Esophagus muscularis mucosa (tissue), 4 donors: ENCODE measurements around the gene PLEKHG7. TPM values are rescaled to one million over a fixed set of nuclear protein-coding genes. Genes with fewer than 3 reads are reported as not detected.
"Not testable (repeated sequence)": the region's sequence is repeated elsewhere in the genome, so short reads cannot be mapped to it uniquely, and the experiment has no call there.

Experiments
- DNase-seq: peaks from one replicate; pipeline ENCODE4 v3.0.0-alpha.2; 2017; ENCODE audit errors: extremely low spot score
- H3K27ac ChIP-seq, 4 donors: fragments of 200-600 bp; sonication (generic); replicated peaks in 1 of 4; 1 replicate in 3 of 4; 2 replicates in 1 of 4; pipeline ENCODE4 v1.5.1; 2016 to 2019; ENCODE audit warnings: mild to moderate bottlenecking in 1 of 4
- H3K27me3 ChIP-seq, 4 donors: fragments of 200-600 bp; sonication (generic); one replicate each; pipeline versions ENCODE4 v1.5.1 to v1.6.0; 2016 to 2019
- H3K36me3 ChIP-seq, 4 donors: fragments of 200-600 bp; sonication (generic); one replicate each; pipeline ENCODE4 v1.5.1; 2016 to 2019
- H3K4me1 ChIP-seq, 4 donors: fragments of 200-600 bp; sonication (generic); one replicate each; pipeline ENCODE4 v1.5.1; 2016 to 2019
- H3K4me3 ChIP-seq, 4 donors: fragments of 200-600 bp; sonication (generic); 1 replicate in 2 of 4; 2 replicates in 2 of 4; pipeline ENCODE4 v1.5.1; 2016 to 2019; ENCODE audit warnings: mild to moderate bottlenecking in 4 of 4, moderate library complexity in 1 of 4
- H3K9me3 ChIP-seq, 4 donors: fragments of 200-600 bp; sonication (generic); 1 replicate in 3 of 4; 2 replicates in 1 of 4; pipeline ENCODE4 v1.5.1; 2016 to 2019
- EP300 ChIP-seq: sonication (generic); formaldehyde crosslinking; IDR thresholded peaks from one replicate; pipeline ENCODE4 v1.6.1; 2017; ENCODE audit warnings: antibody characterized with exemption
- POLR2A ChIP-seq: fragments of 450-650 bp; IDR thresholded peaks from one replicate; pipeline ENCODE4 v1.6.1; 2017; ENCODE audit warnings: antibody characterized with exemption, moderate library complexity, mild to moderate bottlenecking, low read depth
- POLR2AphosphoS5 ChIP-seq, 2 donors: sonication (generic); formaldehyde crosslinking; IDR thresholded peaks; one replicate each; pipeline ENCODE4 v1.6.1; 2017; ENCODE audit warnings: antibody characterized with exemption in 2 of 2
- WGBS: methylation state at CpG from one replicate; pipeline ENCODE4 v1.1.5; 2018; 5-methylcytosine and 5-hydroxymethylcytosine counted together
- intact Hi-C: fragments of 100-400 bp; cut with DNase I; formaldehyde crosslinking; loops from one replicate; pipeline ENCODE4 v1.15.1; 2023
- total RNA-seq, 4 donors: library from RNA; depleted of rRNA; stranded (reverse); fragments of >200 nt; gene quantifications; one replicate each; pipeline versions ENCODE4 v1.1.0 to v1.2.1, GENCODE V29; 2016
- TF ChIP-seq, protein P1 (sequence below), 3 experiments: fragments of 200-600 bp in 2 of 3; fragments of 450-650 bp in 1 of 3; sonication (generic) in 2 of 3; IDR thresholded peaks; one replicate each; pipeline ENCODE4 v1.5.1; 2017 to 2019; ENCODE audit warnings: antibody characterized with exemption in 3 of 3, mild to moderate bottlenecking in 2 of 3, moderate library complexity in 1 of 3

Gene PLEKHG7
- total RNA-seq, 4 donors from 2014 or later, result not detected

DNA sequence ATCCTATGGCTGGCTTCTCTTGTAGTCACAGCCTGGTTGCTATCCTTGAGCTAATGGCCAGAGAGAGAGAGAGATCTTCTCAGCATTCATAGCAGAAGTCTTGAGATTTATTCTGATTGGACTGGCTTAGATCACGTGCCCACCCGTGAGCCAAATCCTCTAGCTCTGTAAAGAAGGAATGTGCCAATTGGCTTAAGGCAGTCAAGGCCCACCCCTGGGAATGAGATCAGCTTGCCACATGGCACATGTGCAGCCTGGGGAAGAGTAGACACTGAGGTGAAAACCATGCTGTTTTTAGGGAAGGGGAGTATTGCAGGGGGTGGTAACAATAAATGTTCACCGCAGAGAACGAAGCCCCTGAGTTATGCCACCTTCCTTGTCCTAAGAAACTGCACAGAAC, 36.3 kb downstream of the PLEKHG7 start:
- intact Hi-C loops, result no loop called here
- 80% methylated on average over 4 of the region's 4 CpGs for WGBS
- Histone ChIP-seq H3K9me3 (no peaks in the 10 kb centered on the region), H3K36me3 (no peaks in the 10 kb centered on the region), H3K4me1 (peaks cover 8 to 18% (median 15%) of the 10 kb centered on the region in 4 donors), H3K27me3 (no peaks in the 10 kb centered on the region), H3K27ac (no peak overlapping the region), H3K4me3 (no peak overlapping the region)
- no peak for DNase-seq
- TF ChIP-seq POLR2AphosphoS5 (IDR thresholded peaks at IDR 0.05), result no peak
- TF ChIP-seq, protein P1, sequence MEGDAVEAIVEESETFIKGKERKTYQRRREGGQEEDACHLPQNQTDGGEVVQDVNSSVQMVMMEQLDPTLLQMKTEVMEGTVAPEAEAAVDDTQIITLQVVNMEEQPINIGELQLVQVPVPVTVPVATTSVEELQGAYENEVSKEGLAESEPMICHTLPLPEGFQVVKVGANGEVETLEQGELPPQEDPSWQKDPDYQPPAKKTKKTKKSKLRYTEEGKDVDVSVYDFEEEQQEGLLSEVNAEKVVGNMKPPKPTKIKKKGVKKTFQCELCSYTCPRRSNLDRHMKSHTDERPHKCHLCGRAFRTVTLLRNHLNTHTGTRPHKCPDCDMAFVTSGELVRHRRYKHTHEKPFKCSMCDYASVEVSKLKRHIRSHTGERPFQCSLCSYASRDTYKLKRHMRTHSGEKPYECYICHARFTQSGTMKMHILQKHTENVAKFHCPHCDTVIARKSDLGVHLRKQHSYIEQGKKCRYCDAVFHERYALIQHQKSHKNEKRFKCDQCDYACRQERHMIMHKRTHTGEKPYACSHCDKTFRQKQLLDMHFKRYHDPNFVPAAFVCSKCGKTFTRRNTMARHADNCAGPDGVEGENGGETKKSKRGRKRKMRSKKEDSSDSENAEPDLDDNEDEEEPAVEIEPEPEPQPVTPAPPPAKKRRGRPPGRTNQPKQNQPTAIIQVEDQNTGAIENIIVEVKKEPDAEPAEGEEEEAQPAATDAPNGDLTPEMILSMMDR (IDR thresholded peaks at IDR 0.05), result no peak
- TF ChIP-seq EP300, result no peak
- TF ChIP-seq POLR2A, result no peak

DNA sequence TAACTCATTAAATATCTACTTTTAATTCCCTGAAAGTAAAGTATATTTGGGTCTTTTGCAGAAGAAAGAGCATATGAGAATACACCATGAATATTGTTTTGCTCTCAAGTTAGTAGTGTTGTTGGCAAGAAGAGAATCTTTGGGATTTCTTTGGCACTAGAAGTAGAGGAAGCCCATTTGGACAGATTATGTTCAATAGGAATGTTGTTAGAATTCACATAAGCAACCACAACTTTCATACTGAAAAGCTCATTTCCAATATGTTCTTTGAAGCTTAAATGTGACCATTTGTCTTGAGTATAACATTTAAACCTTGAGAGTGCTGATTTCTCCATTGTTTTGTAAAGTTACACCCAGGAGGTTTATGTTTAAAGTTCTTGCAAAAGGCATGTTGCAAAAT, 37.6 kb downstream of the PLEKHG7 start:
- Histone ChIP-seq H3K27me3 (no peaks in the 10 kb centered on the region), H3K27ac (no peak overlapping the region), H3K4me3 (no peak overlapping the region), H3K9me3 (no peaks in the 10 kb centered on the region), H3K36me3 (no peaks in the 10 kb centered on the region), H3K4me1 (peaks cover under 1 to 10% (median 6%) of the 10 kb centered on the region in 4 donors)
- intact Hi-C loops, result no loop called here
- DNase-seq, result no peak
- no peak for TF ChIP-seq EP300
- no peak for TF ChIP-seq POLR2AphosphoS5 (IDR thresholded peaks at IDR 0.05)
- TF ChIP-seq, protein P1 (IDR thresholded peaks at IDR 0.05), result no peak
- TF ChIP-seq POLR2A, result no peak

DNA sequence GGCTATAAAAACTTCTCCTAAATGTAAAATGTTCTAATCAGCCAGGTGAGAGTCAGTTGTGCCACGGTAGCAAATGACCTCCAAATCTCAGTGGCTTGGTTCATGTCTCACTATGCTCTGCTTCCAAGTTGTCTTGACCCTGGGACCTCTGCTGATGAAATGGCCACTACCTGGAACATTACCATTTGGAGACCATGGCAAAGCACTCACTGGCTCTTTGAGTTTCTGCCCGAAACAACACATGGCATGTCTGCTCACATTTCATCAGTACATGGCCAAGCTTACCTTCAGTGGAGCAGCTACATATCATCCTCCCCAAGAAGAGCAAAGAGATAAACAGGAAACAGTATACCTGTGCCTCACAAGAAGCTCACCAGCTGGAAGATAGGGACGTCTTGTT, 40.2 kb downstream of the PLEKHG7 start:
- Histone ChIP-seq H3K4me3 (no peak overlapping the region), H3K27ac (no peak overlapping the region), H3K9me3 (no peaks in the 10 kb centered on the region), H3K4me1 (peaks cover 0 to 16% (median 6%) of the 10 kb centered on the region in 4 donors), H3K36me3 (no peaks in the 10 kb centered on the region), H3K27me3 (no peaks in the 10 kb centered on the region)
- WGBS, result 92% methylated on average over 3 of the region's 3 CpGs
- DNase-seq, result peak; percentile 45
- no peak for TF ChIP-seq EP300
- TF ChIP-seq, protein P1 (IDR thresholded peaks at IDR 0.05), result no peak
- TF ChIP-seq POLR2AphosphoS5 (IDR thresholded peaks at IDR 0.05), result no peak
- TF ChIP-seq POLR2A, result no peak
- intact Hi-C loops, result no loop called here

DNA sequence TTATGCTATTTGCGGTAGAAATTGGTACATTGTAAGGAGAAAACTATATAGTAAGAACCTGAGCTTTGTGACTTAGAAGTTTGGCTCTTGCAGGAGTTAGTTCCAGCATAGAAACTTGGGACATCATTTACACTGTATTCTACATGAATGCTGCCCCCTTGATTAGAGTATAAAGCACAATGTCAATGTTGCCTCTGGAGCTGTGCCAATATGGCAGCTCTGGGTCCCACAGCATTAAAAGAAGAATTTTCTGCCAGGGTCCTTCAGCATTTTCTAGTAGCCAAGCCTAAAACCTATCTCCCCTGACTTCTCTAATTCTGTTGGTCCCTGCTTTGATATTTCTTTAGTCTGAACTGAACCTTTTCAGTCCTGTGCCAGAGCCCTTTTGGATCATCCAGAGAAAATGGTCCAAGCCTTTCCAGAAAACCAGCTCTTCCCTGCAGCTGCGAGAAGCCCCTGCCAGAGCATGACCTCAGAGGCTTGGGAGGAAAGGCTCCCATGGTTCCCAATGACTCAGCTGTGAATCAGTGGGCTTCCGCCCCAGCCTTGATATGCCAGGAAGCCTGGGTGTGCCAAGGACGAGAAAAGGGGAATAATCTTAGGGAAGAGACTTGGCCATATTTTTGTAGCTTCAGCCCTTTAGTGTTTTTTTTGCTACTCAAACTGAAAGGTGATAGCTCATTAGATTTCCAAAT, 43.2 kb downstream of the PLEKHG7 start:
- Histone ChIP-seq H3K36me3 (no peaks in the 10 kb centered on the region), H3K27ac (peak overlapping the region in 3 of 4 donors; percentile 29 to 61 (median 58)), H3K4me1 (peaks cover 0 to 16% (median 6%) of the 10 kb centered on the region in 4 donors), H3K4me3 (no peak overlapping the region), H3K9me3 (no peaks in the 10 kb centered on the region), H3K27me3 (no peaks in the 10 kb centered on the region)
- TF ChIP-seq POLR2AphosphoS5 (IDR thresholded peaks at IDR 0.05) (peak; percentile 74 to 77), EP300 (peak; percentile 11), POLR2A (peak; percentile 14)
- TF ChIP-seq, protein P1 (IDR thresholded peaks at IDR 0.05), result no peak
- peak; percentile 94 for DNase-seq
- 48% methylated on average over 4 of the region's 4 CpGs for WGBS
- intact Hi-C loops, result no loop called here

DNA sequence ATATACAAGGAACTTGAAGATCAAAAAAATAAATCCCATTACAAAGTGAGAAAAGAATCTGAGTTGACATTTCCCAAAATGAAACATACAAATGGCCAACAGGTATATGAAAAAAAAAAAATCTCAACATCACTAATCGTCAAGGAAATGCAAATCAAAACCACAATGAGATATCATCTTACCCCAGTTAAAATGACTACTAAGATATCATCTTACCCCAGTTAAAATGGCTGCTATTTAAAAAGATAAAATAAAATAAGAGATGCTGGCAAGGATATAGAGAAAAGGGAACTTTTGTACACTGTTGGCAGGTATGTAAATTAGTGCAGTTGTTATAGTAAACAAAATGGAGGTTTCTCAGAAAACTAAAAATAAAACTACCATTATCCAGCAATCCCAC, 44.4 kb downstream of the PLEKHG7 start:
- DNase-seq, result no peak
- H3K36me3 ChIP-seq, result no peaks in the 10 kb centered on the region
- TF ChIP-seq EP300 (no peak), POLR2A (no peak), POLR2AphosphoS5 (IDR thresholded peaks at IDR 0.05) (no peak)
- intact Hi-C loops, result no loop called here
- no peak overlapping the region for H3K27ac ChIP-seq
- no peaks in the 10 kb centered on the region for H3K27me3 ChIP-seq
- no peak overlapping the region for H3K4me3 ChIP-seq
- peaks cover 0 to 16% (median 6%) of the 10 kb centered on the region in 4 donors for H3K4me1 ChIP-seq
- WGBS, result 50% methylated on average over 1 of the region's 1 CpG
- no peaks in the 10 kb centered on the region for H3K9me3 ChIP-seq

DNA sequence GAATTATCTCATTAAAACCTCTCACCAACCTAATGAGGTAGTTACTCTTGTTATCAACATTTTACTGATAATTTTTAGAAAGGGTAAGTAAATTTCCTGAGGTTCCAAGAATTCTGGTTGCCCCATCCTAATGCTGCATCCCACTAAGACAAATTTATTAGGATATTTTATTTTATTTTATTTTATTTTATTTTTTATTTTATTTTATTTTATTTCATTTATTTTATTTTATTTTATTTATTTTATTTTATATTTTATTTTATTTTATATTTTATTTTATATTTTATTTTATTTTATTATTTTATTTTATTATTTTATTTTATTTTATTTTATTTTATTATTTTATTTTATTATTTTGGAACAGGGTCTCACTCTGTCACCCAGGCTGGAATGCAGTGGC, 46.9 kb downstream of the PLEKHG7 start:
- H3K4me1 ChIP-seq, result peaks cover 0 to 16% (median 7%) of the 10 kb centered on the region in 4 donors
- H3K9me3 ChIP-seq, DNase-seq, intact Hi-C loops, H3K4me3 ChIP-seq, H3K36me3 ChIP-seq, H3K27ac ChIP-seq, H3K27me3 ChIP-seq: not testable (repeated sequence)
